Adipocyte (in vitro differentiated cells): ENCODE data around the gene CCN5.

Experiments
- DNase-seq: peaks from one replicate; pipeline ENCODE4 v3.0.0-alpha.2; 2015; ENCODE audit warnings: low read depth
- H3K27me3 ChIP-seq: replicated peaks from 2 replicates; pipeline ENCODE4 v1.7.0; 2013; ENCODE audit warnings: mild to moderate bottlenecking, low read length, moderate library complexity; ENCODE audit not compliant: control insufficient read depth, insufficient read depth
- H3K36me3 ChIP-seq: 2 replicates; pipeline ENCODE4 v1.7.0; 2013; ENCODE audit warnings: low read length, mild to moderate bottlenecking, moderate library complexity; ENCODE audit not compliant: control insufficient read depth, insufficient read depth, severe bottlenecking
- H3K4me1 ChIP-seq: 2 replicates; pipeline ENCODE4 v1.7.0; 2013; ENCODE audit warnings: mild to moderate bottlenecking, low read length, moderate library complexity; ENCODE audit not compliant: control insufficient read depth, insufficient read depth
- H3K4me3 ChIP-seq: 2 replicates; pipeline ENCODE4 v1.7.0; 2013; ENCODE audit warnings: mild to moderate bottlenecking, low read length, moderate library complexity
- H3K9ac ChIP-seq: 2 replicates; pipeline ENCODE4 v1.7.0; 2013; ENCODE audit warnings: mild to moderate bottlenecking, low read length, moderate library complexity
- H3K9me3 ChIP-seq: 2 replicates; pipeline ENCODE4 v1.7.0; 2013; ENCODE audit warnings: mild to moderate bottlenecking, low read length, moderate library complexity; ENCODE audit not compliant: control insufficient read depth

Gene CCN5

DNA sequence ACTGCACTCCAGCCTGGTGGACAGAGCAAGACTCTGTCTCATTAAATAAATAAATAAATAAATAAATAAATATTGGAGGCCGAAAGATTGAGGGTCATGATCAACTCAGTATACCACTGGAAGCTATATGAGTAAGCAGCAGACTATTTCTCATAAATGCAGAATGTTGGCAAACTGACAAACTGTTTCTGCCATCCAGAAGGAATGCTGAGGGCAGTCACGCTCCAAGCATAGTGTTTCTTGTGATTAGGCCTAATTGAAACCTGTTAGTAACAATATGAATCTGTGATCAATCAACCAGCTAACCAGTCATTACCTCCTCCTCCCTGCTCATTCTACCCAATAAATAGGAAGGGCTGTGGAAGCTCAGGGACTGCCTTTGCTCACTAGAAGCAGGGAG is 15.3 kb downstream of the CCN5 start:
- no peak overlapping the region for H3K4me3 ChIP-seq
- DNase-seq, result peak; percentile 93
- H3K9ac ChIP-seq, result no peak overlapping the region
- peaks cover 36% of the 10 kb centered on the region for H3K4me1 ChIP-seq
- no peaks in the 10 kb centered on the region for H3K36me3 ChIP-seq
- no peaks in the 10 kb centered on the region for H3K27me3 ChIP-seq
- no peaks in the 10 kb centered on the region for H3K9me3 ChIP-seq

- Histone ChIP-seq H3K9ac (peak overlapping the region; percentile 56), H3K36me3 (no peaks in the 10 kb centered on the region)
- no peak for DNase-seq
Observed at GRCh38 chr20:44731657-44732056, 16.5 kb downstream of the CCN5 start.

DNA sequence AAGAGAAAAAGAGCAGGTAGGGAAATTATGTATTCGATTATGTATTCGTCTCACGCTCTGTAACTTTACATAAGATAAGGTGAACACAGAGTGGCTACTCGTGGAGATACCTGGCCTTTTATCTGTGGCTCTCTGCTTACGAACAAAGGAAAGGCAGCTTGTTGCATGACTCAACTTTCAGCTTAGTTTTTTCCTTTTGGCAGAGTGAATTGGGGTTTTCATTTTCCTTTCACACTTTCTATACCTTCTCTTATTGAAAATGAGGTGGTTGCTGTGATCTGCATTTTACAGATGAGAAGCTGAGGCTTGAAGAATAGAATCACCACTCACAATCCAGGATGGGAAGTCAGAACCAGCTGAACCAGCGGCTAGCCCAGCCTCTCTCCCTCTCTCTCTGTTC is 17.2 kb downstream of the CCN5 start:
- Histone ChIP-seq H3K27me3 (no peaks in the 10 kb centered on the region), H3K9me3 (no peaks in the 10 kb centered on the region), H3K4me3 (no peak overlapping the region), H3K4me1 (peaks cover 43% of the 10 kb centered on the region), H3K36me3 (no peaks in the 10 kb centered on the region), H3K9ac (peak overlapping the region; percentile 56)
- DNase-seq, result no peak

More at GRCh38 chr20:44731657-44732056, 16.5 kb downstream of the CCN5 start:
- H3K27me3 ChIP-seq, result no peaks in the 10 kb centered on the region
- H3K4me3 ChIP-seq, result no peak overlapping the region
- H3K4me1 ChIP-seq, result peaks cover 43% of the 10 kb centered on the region
- H3K9me3 ChIP-seq, result no peaks in the 10 kb centered on the region

DNA sequence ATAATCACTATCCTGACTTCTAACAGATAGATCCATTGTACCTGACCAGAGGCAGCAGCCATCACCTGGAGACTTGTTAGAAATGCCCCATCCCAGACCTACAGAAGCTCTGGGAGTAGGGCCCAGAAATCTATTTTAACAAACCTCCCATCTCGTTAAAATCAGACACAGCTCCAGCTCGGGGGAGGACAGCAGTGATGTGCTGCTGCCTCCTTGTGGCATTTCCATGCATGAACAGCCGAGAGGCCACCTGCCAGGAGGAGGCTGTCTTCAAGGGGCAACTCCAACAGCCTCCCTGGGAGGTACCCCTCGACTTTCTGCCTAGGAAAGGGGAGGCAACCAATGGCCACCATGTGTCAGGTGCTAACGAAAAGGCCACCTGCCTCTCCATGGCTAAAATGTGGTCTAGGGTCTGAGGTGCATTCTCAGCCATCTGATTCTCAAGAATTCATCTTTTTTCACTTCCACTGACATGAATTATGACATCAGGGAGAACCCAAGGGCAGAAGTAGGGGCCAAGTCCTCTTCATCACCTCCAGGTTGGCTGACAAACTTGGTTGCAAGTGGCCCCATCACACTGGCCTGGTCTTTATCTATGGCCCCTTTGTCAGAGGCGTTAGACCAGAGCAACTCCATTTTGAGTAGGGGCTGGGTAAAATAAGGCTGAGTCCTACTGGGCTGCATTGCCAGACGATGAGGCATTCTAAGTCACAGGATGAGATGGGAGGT is 18.3 kb downstream of the CCN5 start:
- Histone ChIP-seq H3K9ac (peak overlapping the region; percentile 56), H3K4me1 (peaks cover 39% of the 10 kb centered on the region), H3K27me3 (no peaks in the 10 kb centered on the region), H3K36me3 (no peaks in the 10 kb centered on the region), H3K4me3 (no peak overlapping the region), H3K9me3 (no peaks in the 10 kb centered on the region)
- DNase-seq, result peak; percentile 91

DNA sequence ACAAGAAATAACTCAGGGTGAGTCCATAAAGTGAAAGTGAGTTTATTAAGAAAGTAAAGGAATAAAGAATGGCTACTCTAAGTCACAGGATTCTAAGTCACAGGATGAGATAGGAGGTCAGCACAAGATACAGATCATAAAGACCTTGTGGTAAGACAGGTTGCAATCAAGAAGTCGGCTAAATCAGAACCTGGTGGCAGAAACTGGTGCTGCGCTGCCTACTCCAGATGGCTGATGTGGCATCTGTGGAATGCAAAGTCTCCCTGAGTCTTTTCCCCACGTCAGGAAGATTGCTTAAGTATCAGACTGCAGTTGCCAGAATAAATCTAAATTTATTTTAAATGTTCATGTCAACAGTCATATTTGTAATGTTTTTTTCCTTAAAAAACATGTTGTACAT is 19.8 kb downstream of the CCN5 start:
- Histone ChIP-seq H3K36me3 (no peaks in the 10 kb centered on the region), H3K9me3 (no peaks in the 10 kb centered on the region), H3K9ac (peak overlapping the region; percentile 50), H3K4me1 (peaks cover 37% of the 10 kb centered on the region), H3K4me3 (no peak overlapping the region), H3K27me3 (no peaks in the 10 kb centered on the region)
- DNase-seq, result peak; percentile 96

DNA sequence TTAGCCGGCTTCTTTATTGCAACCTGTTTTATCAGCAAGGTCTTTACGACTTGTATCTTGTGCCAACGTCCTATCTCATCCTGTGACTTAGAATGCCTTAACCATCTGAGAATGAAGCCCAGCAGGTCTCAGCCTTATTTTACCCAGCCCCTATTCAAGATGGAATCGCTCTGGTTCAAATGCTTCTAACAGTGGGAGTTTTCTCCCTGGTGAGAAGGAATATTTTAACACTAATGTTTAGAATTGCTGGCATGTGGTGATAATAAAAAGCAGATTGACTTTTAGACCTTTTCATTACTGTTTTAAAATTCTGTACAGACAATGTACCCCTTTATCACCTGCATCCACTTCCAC is 20.6 kb downstream of the CCN5 start:
- Histone ChIP-seq H3K36me3 (no peaks in the 10 kb centered on the region), H3K9ac (no peak overlapping the region)
- no peak for DNase-seq

DNA sequence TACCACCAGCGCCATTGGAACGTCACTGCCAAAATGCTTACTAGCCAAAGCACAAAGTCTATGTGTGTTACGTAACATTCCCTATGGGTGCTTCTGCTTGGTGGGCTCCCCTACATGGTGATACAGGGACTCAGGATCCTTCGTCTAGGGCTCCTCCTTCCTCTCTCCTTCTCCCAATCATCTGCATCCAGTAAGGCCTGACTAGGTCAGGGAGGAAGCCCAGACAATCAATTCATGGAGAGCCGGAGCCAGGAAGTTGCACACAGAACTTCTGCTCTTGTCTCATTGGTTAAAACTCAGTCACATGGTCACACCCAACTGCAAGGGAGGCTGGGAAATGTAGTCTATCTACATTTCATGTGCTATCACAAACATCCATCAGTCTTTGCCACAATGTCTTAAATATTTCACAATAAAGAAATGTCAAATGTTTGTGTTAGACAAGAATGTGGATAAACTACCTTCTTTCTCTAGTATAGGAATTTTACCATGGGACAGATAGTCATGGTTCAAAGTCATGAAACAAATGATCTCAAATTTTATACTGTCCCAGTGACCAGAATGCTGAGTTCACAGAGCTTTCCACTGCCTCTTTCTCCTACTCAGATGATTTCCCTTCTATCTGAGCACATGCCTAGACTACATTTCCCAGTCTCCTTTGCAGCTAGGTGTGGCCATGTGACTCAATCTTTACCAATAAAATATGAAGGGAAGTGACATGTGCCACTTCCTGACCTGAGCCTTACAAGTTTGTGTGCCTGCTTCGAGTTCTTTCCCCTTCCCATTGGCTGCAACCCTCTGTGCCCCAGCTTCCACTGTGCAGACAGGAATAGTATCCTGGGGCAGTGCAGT is 21.2 kb downstream of the CCN5 start:
- Histone ChIP-seq H3K4me1 (peaks cover 43% of the 10 kb centered on the region), H3K27me3 (no peaks in the 10 kb centered on the region), H3K36me3 (no peaks in the 10 kb centered on the region), H3K9me3 (no peaks in the 10 kb centered on the region), H3K9ac (no peak overlapping the region), H3K4me3 (peak overlapping the region; percentile 61)
- peak; percentile 80 for DNase-seq

More for the DNA sequence above, 20.6 kb downstream of the CCN5 start:
- peaks cover 37% of the 10 kb centered on the region for H3K4me1 ChIP-seq
- no peaks in the 10 kb centered on the region for H3K27me3 ChIP-seq
- H3K9me3 ChIP-seq, result no peaks in the 10 kb centered on the region
- peak overlapping the region; percentile 61 for H3K4me3 ChIP-seq

- H3K9me3 ChIP-seq, result no peaks in the 10 kb centered on the region
- no peaks in the 10 kb centered on the region for H3K36me3 ChIP-seq
- H3K4me1 ChIP-seq, result peaks cover 48% of the 10 kb centered on the region
- no peak overlapping the region for H3K9ac ChIP-seq
- H3K27me3 ChIP-seq, result no peaks in the 10 kb centered on the region
- no peak for DNase-seq
- H3K4me3 ChIP-seq, result no peak overlapping the region
Observed at GRCh38 chr20:44737116-44737515, 21.9 kb downstream of the CCN5 start.

GRCh38 chr20:44738813-44739477 is 23.8 kb downstream of the CCN5 start:
- Histone ChIP-seq H3K36me3 (no peaks in the 10 kb centered on the region), H3K27me3 (no peaks in the 10 kb centered on the region), H3K4me3 (peak overlapping the region; percentile 15), H3K9me3 (no peaks in the 10 kb centered on the region), H3K9ac (peak overlapping the region; percentile 79), H3K4me1 (peaks cover 54% of the 10 kb centered on the region)
- DNase-seq, result peak; percentile 72

GRCh38 chr20:44739942-44740341 is 24.8 kb downstream of the CCN5 start:
- H3K4me1 ChIP-seq, result peaks cover 48% of the 10 kb centered on the region
- H3K36me3 ChIP-seq, result no peaks in the 10 kb centered on the region
- H3K9ac ChIP-seq, result peak overlapping the region; percentile 79
- H3K9me3 ChIP-seq, result no peaks in the 10 kb centered on the region
- DNase-seq, result no peak
- no peaks in the 10 kb centered on the region for H3K27me3 ChIP-seq
- H3K4me3 ChIP-seq, result peak overlapping the region; percentile 31
